Measurements from ENCODE around the gene TRAPPC5.

DNA sequence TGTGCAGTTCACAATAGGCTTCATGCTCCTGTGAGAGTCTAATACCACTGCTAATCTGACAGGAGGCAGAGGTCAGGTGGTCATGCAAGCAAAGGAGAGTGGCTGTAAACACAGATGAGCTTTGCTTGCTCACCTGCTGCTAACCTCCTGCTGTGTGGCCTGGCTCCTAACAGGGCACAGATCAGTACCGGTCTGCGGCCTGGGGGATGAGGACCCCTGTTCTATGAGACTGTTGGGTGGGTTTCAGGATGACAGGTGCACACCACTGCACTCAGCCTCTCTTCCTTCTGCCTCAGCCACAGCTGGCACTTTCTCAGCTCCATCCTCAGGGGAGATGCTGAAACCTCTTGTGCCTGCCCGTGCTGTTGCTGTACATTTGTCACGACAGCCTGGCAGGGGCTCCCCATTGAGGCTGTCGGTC is 41.6 kb downstream of the TRAPPC5 start:
- TF ChIP-seq, protein P1, sequence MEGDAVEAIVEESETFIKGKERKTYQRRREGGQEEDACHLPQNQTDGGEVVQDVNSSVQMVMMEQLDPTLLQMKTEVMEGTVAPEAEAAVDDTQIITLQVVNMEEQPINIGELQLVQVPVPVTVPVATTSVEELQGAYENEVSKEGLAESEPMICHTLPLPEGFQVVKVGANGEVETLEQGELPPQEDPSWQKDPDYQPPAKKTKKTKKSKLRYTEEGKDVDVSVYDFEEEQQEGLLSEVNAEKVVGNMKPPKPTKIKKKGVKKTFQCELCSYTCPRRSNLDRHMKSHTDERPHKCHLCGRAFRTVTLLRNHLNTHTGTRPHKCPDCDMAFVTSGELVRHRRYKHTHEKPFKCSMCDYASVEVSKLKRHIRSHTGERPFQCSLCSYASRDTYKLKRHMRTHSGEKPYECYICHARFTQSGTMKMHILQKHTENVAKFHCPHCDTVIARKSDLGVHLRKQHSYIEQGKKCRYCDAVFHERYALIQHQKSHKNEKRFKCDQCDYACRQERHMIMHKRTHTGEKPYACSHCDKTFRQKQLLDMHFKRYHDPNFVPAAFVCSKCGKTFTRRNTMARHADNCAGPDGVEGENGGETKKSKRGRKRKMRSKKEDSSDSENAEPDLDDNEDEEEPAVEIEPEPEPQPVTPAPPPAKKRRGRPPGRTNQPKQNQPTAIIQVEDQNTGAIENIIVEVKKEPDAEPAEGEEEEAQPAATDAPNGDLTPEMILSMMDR (conservative IDR thresholded peaks at IDR 0.05) = no peak
- no peak for TF ChIP-seq ZFX (IDR thresholded peaks at IDR 0.05)
